ENCODE data around the gene FADS1.

- no peak for TF ChIP-seq POLR2A (IDR thresholded peaks at IDR 0.05; ENCODE audit: extremely low read depth, insufficient read length)
- no peak for TF ChIP-seq CTCF (IDR thresholded peaks at IDR 0.05; ENCODE audit: low read depth, low read length)
- no peak for TF ChIP-seq MYC (IDR thresholded peaks at IDR 0.05; ENCODE audit: low read depth, low read length)
- no peak for TF ChIP-seq MAX (IDR thresholded peaks at IDR 0.05; ENCODE audit: low read depth, low read length)
Measured at GRCh38 chr11:61762798-61763197, 54.0 kb downstream of the FADS1 start.
